Measurements from ENCODE around the gene ZNF2. TPM values are rescaled to one million over a fixed set of nuclear protein-coding genes. Genes with fewer than 3 reads are reported as not detected.

Gene ZNF2
- total and polyA plus RNA-seq, 2 of the 13 experiments (the other 11 are each of a cell fraction or from before 2014, with no cell fraction given), result 4.3 to 6.1 TPM

- TF ChIP-seq NFKB2 (CRISPR knock-in tag; IDR thresholded peaks at IDR 0.05; ENCODE audit: borderline replicate concordance), result no peak
- no peak for TF ChIP-seq MAX (IDR thresholded peaks at IDR 0.05)
- 0 out of 2 replicates have a peak, but pooled peaks have one; percentile 50 for TF ChIP-seq ZNF530 (CRISPR knock-in tag; IDR thresholded peaks at IDR 0.05; ENCODE audit: low read depth)
Observed at GRCh38 chr2:95165030-95165370, 609 bp upstream of the ZNF2 start (continued).

DNA sequence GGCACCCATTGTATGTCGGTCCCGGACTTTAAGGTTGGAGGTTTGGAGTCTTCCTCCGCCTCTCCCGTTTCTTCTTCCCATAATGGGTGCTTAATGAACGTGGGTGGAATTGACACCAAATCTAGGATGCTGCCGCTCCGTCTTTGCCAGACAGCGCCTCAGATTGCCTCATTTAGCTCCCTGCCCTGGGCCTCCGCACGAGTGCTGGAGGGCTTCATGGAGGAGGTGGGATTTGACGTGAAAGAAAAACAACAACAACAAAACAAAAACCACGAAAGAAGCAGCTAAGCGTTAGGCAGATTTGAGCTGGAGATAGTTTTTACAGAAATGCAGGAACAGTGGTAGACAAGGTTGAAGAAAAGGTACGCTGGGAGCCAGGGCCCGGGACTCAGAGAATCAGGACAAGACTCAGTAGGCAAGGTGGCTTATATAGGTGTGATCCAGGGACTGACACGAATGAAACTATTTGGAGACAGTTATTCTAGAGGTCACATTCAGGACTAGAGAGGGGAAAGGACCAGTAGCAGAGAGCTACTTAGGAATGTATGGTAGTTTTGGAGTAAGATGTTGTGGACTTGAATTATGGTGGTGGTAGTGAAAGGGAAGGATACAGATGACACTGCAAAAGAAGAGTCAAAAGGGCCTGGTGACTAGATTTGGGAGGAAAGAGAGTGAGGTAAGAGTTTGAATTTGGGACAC, 605 bp downstream of the ZNF2 start:
- H3K27me3 ChIP-seq (ENCODE audit: control insufficient read depth in 1 of 2, insufficient read depth in 2 of 2, low read length in 2 of 2), result no peaks in the 10 kb centered on the region; a peak in 1 of 5 replicates
- peak overlapping the region; percentile 82 to 98 (median 91) for H3K4me3 ChIP-seq (replicated peaks in 1 of 3; ENCODE audit: insufficient read depth in 1 of 3, low read depth in 2 of 3, low read length in 3 of 3)
- peak overlapping the region; percentile 92 for H3K4me2 ChIP-seq (ENCODE audit: low read depth, low read length)
- no peaks in the 10 kb centered on the region for H4K20me1 ChIP-seq (ENCODE audit: insufficient read depth, low read length)
- DNase-seq (ENCODE audit: low spot score) (peak; percentile 21), ATAC-seq (peak; percentile 56), FAIRE-seq (peak; percentile 8)
- ChIA-PET CTCF (ENCODE audit: low intra/inter-chr PET ratio, low total read pairs) (no interaction called here), POLR2A (interaction anchor here (1.1 to 3.6 kb wide), 5 partner anchors 8 to 236 kb away, joined by 4 to 48 read pairs (median 7); partner anchors contain the start of genes FAHD2A, MRPS5 and ZNF892)
- peaks cover 22% of the 10 kb centered on the region for H3K79me2 ChIP-seq (ENCODE audit: insufficient read depth, low read length)
- no peaks in the 10 kb centered on the region for H3K36me3 ChIP-seq (replicated peaks in 1 of 2; ENCODE audit: control insufficient read depth in 1 of 2, insufficient read depth in 2 of 2, low read length in 2 of 2)
- H3K9ac ChIP-seq (ENCODE audit: insufficient read depth, low read depth, low read length), result peak overlapping the region; percentile 95
- intact Hi-C loops (cut with micrococcal nuclease; ENCODE audit: unreplicated experiment), result no loop called here
- TSS peak; percentile 80 for BruUV-seq (replicated peaks)
- H2AFZ ChIP-seq (ENCODE audit: low read length), result peak overlapping the region; percentile 78
- under 1% methylated on average over 16 of the region's 16 CpGs for WGBS (ENCODE audit: low lambda C conversion rate)
- H3K27ac ChIP-seq (ENCODE audit: extremely low read length, insufficient read depth, low read length), result peak overlapping the region; percentile 94
- in situ Hi-C loops (cut with HindIII; ENCODE audit: extremely low pct_ligation_motif_present, low pct_unique_long_range_greater_than_20kb), result no loop called here
- peaks cover 23% of the 10 kb centered on the region for H3K4me1 ChIP-seq (ENCODE audit: insufficient read depth, low read length)
- no peaks in the 10 kb centered on the region for H3K9me3 ChIP-seq (ENCODE audit: low read length)
- TF ChIP-seq TFE3 (CRISPR knock-in tag; IDR thresholded peaks at IDR 0.05), result no peak
- TF ChIP-seq ZNF143 (CRISPR knock-in tag; IDR thresholded peaks at IDR 0.05), result no peak
- no peak for TF ChIP-seq SIN3A (IDR thresholded peaks at IDR 0.05; ENCODE audit: borderline replicate concordance, low read depth, low read length)
- TF ChIP-seq ZSCAN21 (CRISPR knock-in tag; IDR thresholded peaks at IDR 0.05; ENCODE audit: borderline replicate concordance), result no peak
- TF ChIP-seq, protein P1, sequence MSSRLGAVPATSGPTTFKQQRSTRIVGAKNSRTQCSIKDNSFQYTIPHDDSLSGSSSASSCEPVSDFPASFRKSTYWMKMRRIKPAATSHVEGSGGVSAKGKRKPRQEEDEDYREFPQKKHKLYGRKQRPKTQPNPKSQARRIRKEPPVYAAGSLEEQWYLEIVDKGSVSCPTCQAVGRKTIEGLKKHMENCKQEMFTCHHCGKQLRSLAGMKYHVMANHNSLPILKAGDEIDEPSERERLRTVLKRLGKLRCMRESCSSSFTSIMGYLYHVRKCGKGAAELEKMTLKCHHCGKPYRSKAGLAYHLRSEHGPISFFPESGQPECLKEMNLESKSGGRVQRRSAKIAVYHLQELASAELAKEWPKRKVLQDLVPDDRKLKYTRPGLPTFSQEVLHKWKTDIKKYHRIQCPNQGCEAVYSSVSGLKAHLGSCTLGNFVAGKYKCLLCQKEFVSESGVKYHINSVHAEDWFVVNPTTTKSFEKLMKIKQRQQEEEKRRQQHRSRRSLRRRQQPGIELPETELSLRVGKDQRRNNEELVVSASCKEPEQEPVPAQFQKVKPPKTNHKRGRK (CRISPR knock-in tag; IDR thresholded peaks at IDR 0.05), result no peak
- TF ChIP-seq MAX (IDR thresholded peaks at IDR 0.05), result peak; percentile 1; the same call in 1 of the 2 replicates
- TF ChIP-seq ATF7 (IDR thresholded peaks at IDR 0.05), result no peak
- no peak for TF ChIP-seq ATF7 (CRISPR knock-in tag; IDR thresholded peaks at IDR 0.05)
- TF ChIP-seq SAFB2 (CRISPR knock-in tag; IDR thresholded peaks at IDR 0.05; ENCODE audit: borderline replicate concordance, low read depth), result no peak
- TF ChIP-seq, protein P2, sequence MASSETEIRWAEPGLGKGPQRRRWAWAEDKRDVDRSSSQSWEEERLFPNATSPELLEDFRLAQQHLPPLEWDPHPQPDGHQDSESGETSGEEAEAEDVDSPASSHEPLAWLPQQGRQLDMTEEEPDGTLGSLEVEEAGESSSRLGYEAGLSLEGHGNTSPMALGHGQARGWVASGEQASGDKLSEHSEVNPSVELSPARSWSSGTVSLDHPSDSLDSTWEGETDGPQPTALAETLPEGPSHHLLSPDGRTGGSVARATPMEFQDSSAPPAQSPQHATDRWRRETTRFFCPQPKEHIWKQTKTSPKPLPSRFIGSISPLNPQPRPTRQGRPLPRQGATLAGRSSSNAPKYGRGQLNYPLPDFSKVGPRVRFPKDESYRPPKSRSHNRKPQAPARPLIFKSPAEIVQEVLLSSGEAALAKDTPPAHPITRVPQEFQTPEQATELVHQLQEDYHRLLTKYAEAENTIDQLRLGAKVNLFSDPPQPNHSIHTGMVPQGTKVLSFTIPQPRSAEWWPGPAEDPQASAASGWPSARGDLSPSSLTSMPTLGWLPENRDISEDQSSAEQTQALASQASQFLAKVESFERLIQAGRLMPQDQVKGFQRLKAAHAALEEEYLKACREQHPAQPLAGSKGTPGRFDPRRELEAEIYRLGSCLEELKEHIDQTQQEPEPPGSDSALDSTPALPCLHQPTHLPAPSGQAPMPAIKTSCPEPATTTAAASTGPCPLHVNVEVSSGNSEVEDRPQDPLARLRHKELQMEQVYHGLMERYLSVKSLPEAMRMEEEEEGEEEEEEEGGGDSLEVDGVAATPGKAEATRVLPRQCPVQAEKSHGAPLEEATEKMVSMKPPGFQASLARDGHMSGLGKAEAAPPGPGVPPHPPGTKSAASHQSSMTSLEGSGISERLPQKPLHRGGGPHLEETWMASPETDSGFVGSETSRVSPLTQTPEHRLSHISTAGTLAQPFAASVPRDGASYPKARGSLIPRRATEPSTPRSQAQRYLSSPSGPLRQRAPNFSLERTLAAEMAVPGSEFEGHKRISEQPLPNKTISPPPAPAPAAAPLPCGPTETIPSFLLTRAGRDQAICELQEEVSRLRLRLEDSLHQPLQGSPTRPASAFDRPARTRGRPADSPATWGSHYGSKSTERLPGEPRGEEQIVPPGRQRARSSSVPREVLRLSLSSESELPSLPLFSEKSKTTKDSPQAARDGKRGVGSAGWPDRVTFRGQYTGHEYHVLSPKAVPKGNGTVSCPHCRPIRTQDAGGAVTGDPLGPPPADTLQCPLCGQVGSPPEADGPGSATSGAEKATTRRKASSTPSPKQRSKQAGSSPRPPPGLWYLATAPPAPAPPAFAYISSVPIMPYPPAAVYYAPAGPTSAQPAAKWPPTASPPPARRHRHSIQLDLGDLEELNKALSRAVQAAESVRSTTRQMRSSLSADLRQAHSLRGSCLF (CRISPR knock-in tag; IDR thresholded peaks at IDR 0.05; ENCODE audit: borderline replicate concordance), result no peak

Data from HepG2 (cell line).